ENCODE data around the gene DHRSX.

GRCh38 chrX:2499507-2499906 lies 1.3 kb downstream of the DHRSX start:
- TF ChIP-seq CTCF (conservative IDR thresholded peaks at IDR 0.05; ENCODE audit: low read depth, low read length) (no peak), EZH2 (IDR thresholded peaks at IDR 0.05; ENCODE audit: low read length, unreplicated experiment) (no peak)

Data from PC-3 (cell line).